ENCODE data around the gene PFKFB2.
A peak's percentile ranks its signal among the peaks of the same experiment; 100 is the strongest.

PFKFB2 gene

GRCh38 chr1:207052911-207053769, at the start of gene PFKFB2:
TSS of gene PFKFB2 (plus strand) at chr1:207053275. CDS start at chr1:207054718, 1,443 bp downstream.
- DNase-seq = peak; percentile 94

- DNase-seq = peak; percentile 39
These were observed 47.9 kb upstream of the PFKFB2 start for GRCh38 chr1:207004931-207005830.

GRCh38 chr1:207006083-207006482, 47.0 kb upstream of the PFKFB2 start:
- DNase-seq = no peak

GRCh38 chr1:207006914-207007313, 46.2 kb upstream of the PFKFB2 start:
- DNase-seq = no peak

GRCh38 chr1:207007352-207008033, 45.6 kb upstream of the PFKFB2 start:
- DNase-seq = no peak

GRCh38 chr1:207009182-207009850, 43.8 kb upstream of the PFKFB2 start:
- DNase-seq = no peak

GRCh38 chr1:207009945-207010344, 43.1 kb upstream of the PFKFB2 start:
- DNase-seq = no peak

GRCh38 chr1:207010726-207011125, 42.3 kb upstream of the PFKFB2 start:
- no peak for DNase-seq

- no peak for DNase-seq
These were observed 39.6 kb upstream of the PFKFB2 start for GRCh38 chr1:207013321-207014085.

GRCh38 chr1:207014728-207015127, 38.3 kb upstream of the PFKFB2 start:
- DNase-seq = no peak

GRCh38 chr1:207015791-207016190, 37.3 kb upstream of the PFKFB2 start:
- no peak for DNase-seq

GRCh38 chr1:207017615-207018559, 35.2 kb upstream of the PFKFB2 start:
- no peak for DNase-seq

- DNase-seq = no peak
These were observed 34.4 kb upstream of the PFKFB2 start for GRCh38 chr1:207018707-207019106.

- DNase-seq = no peak
These were observed 33.9 kb upstream of the PFKFB2 start for GRCh38 chr1:207019161-207019560.

GRCh38 chr1:207019661-207020060, 33.4 kb upstream of the PFKFB2 start:
- DNase-seq = no peak

- DNase-seq = no peak
These were observed 32.9 kb upstream of the PFKFB2 start for GRCh38 chr1:207020065-207020708.

GRCh38 chr1:207020709-207021107, 32.4 kb upstream of the PFKFB2 start:
- no peak for DNase-seq

GRCh38 chr1:207021139-207021861, 31.8 kb upstream of the PFKFB2 start:
- DNase-seq = no peak

GRCh38 chr1:207021876-207022596, 31.0 kb upstream of the PFKFB2 start:
- no peak for DNase-seq

Data from stimulated activated CD4-positive, alpha-beta T cell treated with anti-CD3 and anti-CD28 coated beads, Interleukin-4, amount 100 ng/mL, for 24 hours (primary cell).